Caco-2 (cell line): Measurements from ENCODE around the gene ERC2. TPM values are rescaled to one million over a fixed set of nuclear protein-coding genes. Genes with fewer than 3 reads are reported as not detected.

Source experiments
- BruUV-seq: library from RNA; stranded (reverse); fragments of 400-500 nt; replicated peaks from 2 replicates; lab custom pipeline; 2021; lab: Mats Ljungman, UMichigan
- CTCF ChIA-PET: fragments of 300-600 bp; sonication (Branson Sonifier 250); formaldehyde crosslinking; loops from one replicate; lab custom pipeline; 2022; ENCODE audit warnings: antibody characterized with exemption; lab: Charles Lee
- POLR2A ChIA-PET: fragments of 300-600 bp; sonication (Branson Sonifier 250); formaldehyde crosslinking; loops from one replicate; lab custom pipeline; 2022; ENCODE audit warnings: antibody characterized with exemption; lab: Charles Lee
- DNase-seq, 2 experiments: peaks; one replicate each; pipeline versions ENCODE4 v3.0.0 to v3.0.0-alpha.2; 2020 to 2022
- H3K27me3 ChIP-seq: replicated peaks from 2 replicates; pipeline ENCODE4 v1.6.0; 2011; ENCODE audit warnings: low read length; ENCODE audit not compliant: control insufficient read depth, insufficient read depth
- H3K36me3 ChIP-seq: 2 replicates; pipeline ENCODE4 v1.5.1; 2011; ENCODE audit warnings: low read length; ENCODE audit not compliant: control insufficient read depth, insufficient read depth
- H3K4me1 ChIP-seq: fragments of 250-450 bp; sonication (Bioruptor Pico); 2 replicates; pipeline ENCODE4 v1.5.1; 2020; ENCODE audit warnings: mild to moderate bottlenecking
- H3K4me3 ChIP-seq: 2 replicates; pipeline ENCODE4 v1.5.1; 2011; ENCODE audit warnings: low read depth, mild to moderate bottlenecking, control low read depth, low read length
- H3K9me3 ChIP-seq: fragments of 250-450 bp; sonication (Bioruptor Pico); 2 replicates; pipeline ENCODE4 v1.5.1; 2020; ENCODE audit warnings: mild to moderate bottlenecking, moderate library complexity
- H3K27ac Mint-ChIP-seq: one replicate; pipeline ENCODE4 v1.8.0; 2022; ENCODE audit warnings: mixed read lengths; ENCODE audit not compliant: unreplicated experiment
- H3K27me3 Mint-ChIP-seq: one replicate; pipeline ENCODE4 v1.8.0; 2022; ENCODE audit warnings: mixed read lengths; ENCODE audit not compliant: insufficient read depth, unreplicated experiment
- H3K36me3 Mint-ChIP-seq: one replicate; pipeline ENCODE4 v1.8.0; 2022; ENCODE audit warnings: mild to moderate bottlenecking, mixed read lengths; ENCODE audit not compliant: insufficient read depth, unreplicated experiment
- H3K4me1 Mint-ChIP-seq: one replicate; pipeline ENCODE4 v1.8.0; 2022; ENCODE audit warnings: low read depth, mixed read lengths; ENCODE audit not compliant: unreplicated experiment
- H3K4me3 Mint-ChIP-seq: one replicate; pipeline ENCODE4 v1.8.0; 2022; ENCODE audit warnings: mild to moderate bottlenecking, moderate library complexity, mixed read lengths; ENCODE audit not compliant: unreplicated experiment
- H3K9me3 Mint-ChIP-seq: one replicate; pipeline ENCODE4 v1.8.0; 2022; ENCODE audit warnings: mixed read lengths; ENCODE audit not compliant: unreplicated experiment
- intact Hi-C: fragments of 100-400 bp; cut with micrococcal nuclease; formaldehyde crosslinking; loops from one replicate; pipeline ENCODE4 v1.10.0; 2022; ENCODE audit not compliant: unreplicated experiment
- total RNA-seq: library from RNA; stranded (reverse); gene quantifications from 2 replicates; pipeline ENCODE4 v1.2.3, GENCODE V29; 2022
- TF ChIP-seq, protein P1 (sequence below), 2 experiments: fragments of 200-600 bp in 1 of 2; IDR thresholded peaks; 1 replicate in 1 of 2; 2 replicates in 1 of 2; pipeline versions ENCODE4 v1.5.1 to v1.8.0; 2011 to 2022; ENCODE audit warnings: antibody characterized with exemption in 1 of 2, control low read depth in 1 of 2, inconsistent platforms in 1 of 2, low read depth in 1 of 2, low read length in 1 of 2, mild to moderate bottlenecking in 1 of 2, moderate library complexity in 1 of 2; ENCODE audit not compliant: insufficient read depth in 1 of 2, severe bottlenecking in 1 of 2, unreplicated experiment in 1 of 2

Gene ERC2
- total RNA-seq, 1 experiment from 2014 or later = 0.54 TPM

- TF ChIP-seq, protein P1, sequence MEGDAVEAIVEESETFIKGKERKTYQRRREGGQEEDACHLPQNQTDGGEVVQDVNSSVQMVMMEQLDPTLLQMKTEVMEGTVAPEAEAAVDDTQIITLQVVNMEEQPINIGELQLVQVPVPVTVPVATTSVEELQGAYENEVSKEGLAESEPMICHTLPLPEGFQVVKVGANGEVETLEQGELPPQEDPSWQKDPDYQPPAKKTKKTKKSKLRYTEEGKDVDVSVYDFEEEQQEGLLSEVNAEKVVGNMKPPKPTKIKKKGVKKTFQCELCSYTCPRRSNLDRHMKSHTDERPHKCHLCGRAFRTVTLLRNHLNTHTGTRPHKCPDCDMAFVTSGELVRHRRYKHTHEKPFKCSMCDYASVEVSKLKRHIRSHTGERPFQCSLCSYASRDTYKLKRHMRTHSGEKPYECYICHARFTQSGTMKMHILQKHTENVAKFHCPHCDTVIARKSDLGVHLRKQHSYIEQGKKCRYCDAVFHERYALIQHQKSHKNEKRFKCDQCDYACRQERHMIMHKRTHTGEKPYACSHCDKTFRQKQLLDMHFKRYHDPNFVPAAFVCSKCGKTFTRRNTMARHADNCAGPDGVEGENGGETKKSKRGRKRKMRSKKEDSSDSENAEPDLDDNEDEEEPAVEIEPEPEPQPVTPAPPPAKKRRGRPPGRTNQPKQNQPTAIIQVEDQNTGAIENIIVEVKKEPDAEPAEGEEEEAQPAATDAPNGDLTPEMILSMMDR (IDR thresholded peaks at IDR 0.05; ENCODE audit: insufficient read depth in 1 of 2, low read depth in 1 of 2, low read length in 1 of 2, severe bottlenecking in 1 of 2, unreplicated experiment in 1 of 2) = no peak
- Mint-ChIP-seq H3K27me3 (no peaks in the 10 kb centered on the region), H3K4me1 (no peaks in the 10 kb centered on the region), H3K4me3 (no peak overlapping the region), H3K27ac (no peak overlapping the region), H3K9me3 (no peaks in the 10 kb centered on the region), H3K36me3 (no peaks in the 10 kb centered on the region)
- intact Hi-C loops = no loop called here
- Histone ChIP-seq H3K9me3 (no peaks in the 10 kb centered on the region), H3K27me3 (no peaks in the 10 kb centered on the region), H3K36me3 (no peaks in the 10 kb centered on the region), H3K4me3 (no peak overlapping the region), H3K4me1 (no peaks in the 10 kb centered on the region)
- ChIA-PET POLR2A (no interaction called here), CTCF (no interaction called here)
- BruUV-seq = no TSS peak
- no peak for DNase-seq
Observed at GRCh38 chr3:55541456-55541855, 926.8 kb downstream of the ERC2 start.

DNA sequence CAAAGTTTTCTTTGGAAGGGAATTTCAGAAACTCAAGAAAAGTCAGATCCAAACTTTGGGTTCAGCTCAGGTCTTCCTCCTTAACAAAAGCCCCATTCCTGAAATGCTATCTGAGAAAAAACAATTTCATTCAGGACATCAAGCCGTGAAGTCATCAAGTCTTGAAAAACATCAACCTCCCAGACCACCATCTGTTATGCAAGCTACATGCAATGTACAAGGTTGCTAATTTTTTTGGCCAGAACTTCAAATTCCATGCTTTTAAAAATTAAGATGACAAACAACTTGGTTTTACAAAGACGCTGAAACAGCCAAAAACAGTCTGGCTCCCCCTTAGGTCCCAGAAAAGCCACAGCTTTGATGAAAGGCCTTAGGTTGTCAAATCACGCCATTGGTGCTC lies 927.3 kb downstream of the ERC2 start:
- POLR2A ChIA-PET = no interaction called here
- TF ChIP-seq, protein P1 (IDR thresholded peaks at IDR 0.05; ENCODE audit: insufficient read depth in 1 of 2, low read depth in 1 of 2, low read length in 1 of 2, severe bottlenecking in 1 of 2, unreplicated experiment in 1 of 2) = no peak
- Mint-ChIP-seq H3K27ac (no peak overlapping the region), H3K4me1 (no peaks in the 10 kb centered on the region), H3K4me3 (no peak overlapping the region), H3K27me3 (no peaks in the 10 kb centered on the region), H3K36me3 (no peaks in the 10 kb centered on the region), H3K9me3 (no peaks in the 10 kb centered on the region)
- no peak for DNase-seq
- H3K4me1 ChIP-seq = no peaks in the 10 kb centered on the region
- H3K4me3 ChIP-seq = no peak overlapping the region
- CTCF ChIA-PET = no interaction called here
- no peaks in the 10 kb centered on the region for H3K9me3 ChIP-seq
- no peaks in the 10 kb centered on the region for H3K27me3 ChIP-seq
- no peaks in the 10 kb centered on the region for H3K36me3 ChIP-seq
- BruUV-seq = no TSS peak
- intact Hi-C loops = no loop called here

- no peak for DNase-seq
- H3K27me3 ChIP-seq = no peaks in the 10 kb centered on the region
- CTCF ChIA-PET = no interaction called here
- H3K4me1 ChIP-seq = no peaks in the 10 kb centered on the region
- no peaks in the 10 kb centered on the region for H3K9me3 ChIP-seq
- no peaks in the 10 kb centered on the region for H3K36me3 Mint-ChIP-seq
- TF ChIP-seq, protein P1 (IDR thresholded peaks at IDR 0.05; ENCODE audit: insufficient read depth in 1 of 2, low read depth in 1 of 2, low read length in 1 of 2, severe bottlenecking in 1 of 2, unreplicated experiment in 1 of 2) = no peak
- no peak overlapping the region for H3K4me3 Mint-ChIP-seq
- intact Hi-C loops = no loop called here
- no peaks in the 10 kb centered on the region for H3K36me3 ChIP-seq
- H3K4me1 Mint-ChIP-seq = no peaks in the 10 kb centered on the region
- no TSS peak for BruUV-seq
- no peaks in the 10 kb centered on the region for H3K9me3 Mint-ChIP-seq
- POLR2A ChIA-PET = no interaction called here
- H3K4me3 ChIP-seq = no peak overlapping the region
- H3K27me3 Mint-ChIP-seq = no peaks in the 10 kb centered on the region
- no peak overlapping the region for H3K27ac Mint-ChIP-seq
Observed at GRCh38 chr3:55540579-55540978, 927.7 kb downstream of the ERC2 start.
